CD4-positive, alpha-beta T cell treated with Interferon gamma for 1 hour (primary cell): Measurements from ENCODE around the gene CDC40.
"Not testable (repeated sequence)": the region's sequence is repeated elsewhere in the genome, so short reads cannot be mapped to it uniquely, and the experiment has no call there.

Experiments used
- DNase-seq: peaks from one replicate; pipeline ENCODE4 v3.0.0-alpha.2; 2020

The CDC40 gene

GRCh38 chr6:110272781-110273180, 92.6 kb downstream of the CDC40 start:
- not testable (repeated sequence) for DNase-seq

- DNase-seq, result no peak
Measured at GRCh38 chr6:110277100-110277665, 97.0 kb downstream of the CDC40 start.
